ENCODE data around the gene LSP1. TPM values are rescaled to one million over a fixed set of nuclear protein-coding genes. Genes with fewer than 3 reads are reported as not detected.

The LSP1 gene
- total and polyA plus RNA-seq, 2 of the 8 experiments (the other 6 are each of a cell fraction or from before 2014, with no cell fraction given) = 0.03 TPM; not detected in 1

- Histone ChIP-seq H2BK5ac (ENCODE audit: low read depth, low read length) (peak overlapping the region; percentile 60; the same call in 1 of the 2 replicates), H3K4me3 (ENCODE audit: extremely low read depth in 1 of 4, insufficient read depth in 2 of 4, low read depth in 3 of 4, low read length in 4 of 4) (no peak overlapping the region), H3K14ac (ENCODE audit: insufficient read length) (no peak overlapping the region), H2BK120ac (replicated peaks; ENCODE audit: low read depth, low read length) (no peak overlapping the region), H3K36me3 (ENCODE audit: control insufficient read depth in 2 of 4, insufficient read depth in 4 of 4, low read length in 3 of 4) (no peaks in the 10 kb centered on the region), H3K27me3 (replicated peaks in 1 of 4; ENCODE audit: control insufficient read depth in 3 of 4, extremely low read depth in 1 of 4, insufficient read depth in 3 of 4, low read length in 3 of 4) (peaks cover 0 to 3% (median 2%) of the 10 kb centered on the region in 4 experiments; a peak in 1 of 7 replicates), H3K27ac (ENCODE audit: low read depth, low read length) (no peak overlapping the region), H3K79me2 (ENCODE audit: control insufficient read depth in 1 of 2, insufficient read depth in 2 of 2, low read length in 2 of 2) (no peaks in the 10 kb centered on the region), H4K91ac (replicated peaks; ENCODE audit: insufficient read length, low read length) (no peak overlapping the region), H4K5ac (ENCODE audit: insufficient read length, low read depth, low read length) (no peak overlapping the region), H3K23me2 (ENCODE audit: low read depth, low read length) (no peaks in the 10 kb centered on the region), H2BK15ac (ENCODE audit: low read length) (peak overlapping the region; percentile 81; the same call in 1 of the 2 replicates), H3K9me3 (ENCODE audit: insufficient read depth in 2 of 2, low read depth in 1 of 2, low read length in 1 of 2) (no peaks in the 10 kb centered on the region), H3K23ac (ENCODE audit: insufficient read length) (no peak overlapping the region), H2BK12ac (ENCODE audit: low read depth, low read length) (peak overlapping the region; percentile 75; the same call in 1 of the 2 replicates), H3K9ac (replicated peaks in 1 of 4; ENCODE audit: extremely low read depth in 1 of 4, low read depth in 3 of 4, low read length in 3 of 4) (no peak overlapping the region), H2AFZ (ENCODE audit: low read length) (peak overlapping the region; percentile 70), H3K4ac (replicated peaks; ENCODE audit: insufficient read length, low read depth, low read length) (no peak overlapping the region), H4K20me1 (replicated peaks in 1 of 2; ENCODE audit: control insufficient read depth in 1 of 2, insufficient read depth in 2 of 2, low read length in 2 of 2) (no peaks in the 10 kb centered on the region), H3K79me1 (ENCODE audit: low read depth, low read length) (no peaks in the 10 kb centered on the region), H3K18ac (ENCODE audit: extremely low read depth, low read length) (peak overlapping the region; percentile 60), H3K4me1 (replicated peaks in 1 of 4; ENCODE audit: control insufficient read depth in 3 of 4, insufficient read depth in 4 of 4, low read length in 3 of 4) (peaks cover 2 to 10% (median 6%) of the 10 kb centered on the region in 4 experiments; a peak in 6 of 7 replicates), H2AK5ac (ENCODE audit: low read depth, low read length) (no peak overlapping the region), H3K4me2 (ENCODE audit: insufficient read depth in 1 of 2, low read depth in 2 of 2, low read length in 2 of 2) (no peak overlapping the region), H3K56ac (replicated peaks; ENCODE audit: insufficient read length, low read depth, low read length) (no peak overlapping the region), H2BK20ac (ENCODE audit: low read length) (peak overlapping the region; percentile 72; the same call in 1 of the 2 replicates), H4K8ac (ENCODE audit: extremely low read depth, insufficient read depth, low read length) (no peak overlapping the region; the same call in 1 of the 2 replicates)
- WGBS, 2 experiments (ENCODE audit: extremely low coverage in 1 of 2, insufficient coverage in 1 of 2, insufficient read length in 1 of 2, insufficient replicate concordance in 2 of 2, low coverage in 1 of 2, low lambda C conversion rate in 2 of 2, missing lambda C conversion rate in 1 of 2) = 75% methylated on average over 14 of the region's 14 CpGs; no CpG with 5 or more reads in 1 of the 2 experiments
- no peak for DNase-seq (ENCODE audit: low read depth in 1 of 2, low spot score in 2 of 2)
- TF ChIP-seq E2F6 (IDR thresholded peaks at IDR 0.05) (peak; percentile 69), CHD2 (IDR thresholded peaks at IDR 0.05; ENCODE audit: low read length) (no peak)
- CTCF ChIA-PET (ENCODE audit: partially characterized antibody) = interaction anchor here (0.9 to 4.1 kb wide), 15 partner anchors 9 to 261 kb away, joined by 3 to 28 read pairs (median 6); partner anchors contain the start of gene MRPL23
- POLR2A ChIA-PET (ENCODE audit: partially characterized antibody) = no interaction called here
- no peak for FAIRE-seq
These were observed 53.9 kb downstream of the LSP1 start for GRCh38 chr11:1906611-1907423.

Data from H1 (cell line).